HL-60 (cell line): ENCODE results near the gene MOXD1.

ENCODE experiments used
- GABPA ChIP-seq: IDR thresholded peaks from 2 replicates; pipeline ENCODE4 v1.6.1; 2012; ENCODE audit warnings: low read depth
- REST ChIP-seq: IDR thresholded peaks from 2 replicates; pipeline ENCODE4 v1.6.1; 2012; ENCODE audit warnings: low read depth; ENCODE audit not compliant: insufficient replicate concordance
- SPI1 ChIP-seq: IDR thresholded peaks from 2 replicates; pipeline ENCODE4 v1.6.1; 2012; ENCODE audit warnings: low read depth, mild to moderate bottlenecking, borderline replicate concordance
- TF ChIP-seq, protein P1 (sequence below): IDR thresholded peaks from one replicate; pipeline ENCODE4 v1.5.1; 2011; ENCODE audit warnings: low read length, control low read depth, inconsistent platforms; ENCODE audit not compliant: insufficient read depth

GRCh38 chr6:132418235-132418965 is 17.1 kb upstream of the MOXD1 start:
- TF ChIP-seq, protein P1, sequence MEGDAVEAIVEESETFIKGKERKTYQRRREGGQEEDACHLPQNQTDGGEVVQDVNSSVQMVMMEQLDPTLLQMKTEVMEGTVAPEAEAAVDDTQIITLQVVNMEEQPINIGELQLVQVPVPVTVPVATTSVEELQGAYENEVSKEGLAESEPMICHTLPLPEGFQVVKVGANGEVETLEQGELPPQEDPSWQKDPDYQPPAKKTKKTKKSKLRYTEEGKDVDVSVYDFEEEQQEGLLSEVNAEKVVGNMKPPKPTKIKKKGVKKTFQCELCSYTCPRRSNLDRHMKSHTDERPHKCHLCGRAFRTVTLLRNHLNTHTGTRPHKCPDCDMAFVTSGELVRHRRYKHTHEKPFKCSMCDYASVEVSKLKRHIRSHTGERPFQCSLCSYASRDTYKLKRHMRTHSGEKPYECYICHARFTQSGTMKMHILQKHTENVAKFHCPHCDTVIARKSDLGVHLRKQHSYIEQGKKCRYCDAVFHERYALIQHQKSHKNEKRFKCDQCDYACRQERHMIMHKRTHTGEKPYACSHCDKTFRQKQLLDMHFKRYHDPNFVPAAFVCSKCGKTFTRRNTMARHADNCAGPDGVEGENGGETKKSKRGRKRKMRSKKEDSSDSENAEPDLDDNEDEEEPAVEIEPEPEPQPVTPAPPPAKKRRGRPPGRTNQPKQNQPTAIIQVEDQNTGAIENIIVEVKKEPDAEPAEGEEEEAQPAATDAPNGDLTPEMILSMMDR: no peak
- TF ChIP-seq SPI1 (no peak), REST (no peak), GABPA (no peak)
